Activated CD4-positive, alpha-beta T cell treated with anti-CD3 and anti-CD28 coated beads, Interleukin-2, amount 50 U/mL, for 1 hour (primary cell): ENCODE data around the gene LEKR1.
"Not testable (repeated sequence)": the region's sequence is repeated elsewhere in the genome, so short reads cannot be mapped to it uniquely, and the experiment has no call there.

ENCODE experiments used
- DNase-seq: peaks from one replicate; pipeline ENCODE4 v3.0.0-alpha.2; 2020

The LEKR1 gene

DNA sequence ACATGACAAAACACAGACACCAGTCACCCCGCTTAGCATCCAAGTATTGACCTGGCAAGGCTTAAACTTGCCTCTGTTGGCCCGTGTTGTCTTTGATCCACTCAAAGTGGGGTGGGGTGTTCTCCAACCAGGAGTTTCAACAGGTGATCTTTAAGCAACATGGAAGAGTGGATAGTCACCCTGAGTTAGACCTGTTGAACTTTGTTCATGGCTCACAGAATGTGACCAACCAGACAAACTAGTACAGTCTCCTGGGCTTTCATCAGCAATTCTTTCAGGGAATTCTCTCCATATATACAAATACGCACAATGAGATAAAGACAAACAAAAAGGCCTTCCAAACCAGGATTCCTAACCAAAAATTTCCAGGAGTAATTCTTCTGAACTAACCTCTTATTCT, 11.9 kb downstream of the LEKR1 start:
- no peak for DNase-seq

- no peak for DNase-seq
Measured at GRCh38 chr3:156840826-156841689, 14.9 kb downstream of the LEKR1 start.

- no peak for DNase-seq
Measured at GRCh38 chr3:156843071-156843808, 17.1 kb downstream of the LEKR1 start.

DNA sequence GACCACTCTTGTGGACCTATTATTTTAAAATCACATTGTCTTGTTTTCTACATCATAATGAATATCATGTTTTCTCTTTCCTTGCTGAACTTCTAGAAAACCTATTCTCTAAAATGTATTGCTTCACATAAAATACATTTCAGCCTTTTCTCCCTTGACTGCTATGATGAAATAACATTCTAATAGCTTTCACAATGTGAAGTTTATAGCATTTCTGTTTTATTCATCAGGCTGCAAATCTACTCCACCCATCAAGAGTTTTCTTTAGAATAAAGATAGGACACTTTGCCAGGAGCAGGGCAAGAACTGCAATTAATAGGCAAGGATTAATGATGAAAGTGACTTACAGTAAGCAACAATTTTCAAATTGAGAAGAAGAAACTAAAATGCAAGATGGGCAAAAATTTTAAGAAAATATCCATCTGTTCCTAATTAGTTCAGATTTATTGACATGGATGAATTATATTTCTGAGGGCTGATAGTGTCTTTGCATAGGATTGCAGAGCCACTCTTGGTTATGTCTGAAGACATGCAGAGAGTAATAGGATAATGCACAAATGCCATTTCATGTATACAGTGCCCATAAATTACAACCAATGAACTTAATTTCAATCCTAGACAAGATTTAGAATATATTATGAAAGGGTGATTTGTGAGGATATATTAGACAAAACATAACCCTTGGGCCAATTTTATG, 21.7 kb downstream of the LEKR1 start:
- no peak for DNase-seq

GRCh38 chr3:156859578-156859977, 33.4 kb downstream of the LEKR1 start:
- no peak for DNase-seq

DNA sequence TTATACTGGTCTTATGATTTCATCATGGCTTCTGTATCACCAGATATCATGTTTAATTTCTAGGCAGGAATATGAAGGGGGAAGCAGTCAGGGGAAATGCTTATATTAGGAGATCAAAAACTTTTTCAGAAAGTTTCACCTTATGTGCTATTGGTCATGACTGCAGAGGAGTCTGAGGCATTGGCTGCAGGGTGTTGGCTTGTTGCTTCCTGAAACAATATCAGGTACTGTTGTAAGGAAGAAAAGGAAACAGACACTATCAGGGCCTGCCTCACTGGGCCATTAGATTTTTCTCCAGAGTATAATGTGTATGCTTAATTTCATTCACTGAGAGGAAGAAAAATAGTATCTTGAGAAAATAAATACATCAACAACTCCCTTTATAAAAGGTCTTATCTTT, 34.7 kb downstream of the LEKR1 start:
- DNase-seq: no peak

- no peak for DNase-seq
Measured at GRCh38 chr3:156862338-156862737, 36.2 kb downstream of the LEKR1 start.

- no peak for DNase-seq
Measured at GRCh38 chr3:156865732-156866131, 39.6 kb downstream of the LEKR1 start.

- no peak for DNase-seq
Measured at GRCh38 chr3:156867174-156867573, 41.0 kb downstream of the LEKR1 start.

GRCh38 chr3:156867920-156868319, 41.8 kb downstream of the LEKR1 start:
- no peak for DNase-seq

DNA sequence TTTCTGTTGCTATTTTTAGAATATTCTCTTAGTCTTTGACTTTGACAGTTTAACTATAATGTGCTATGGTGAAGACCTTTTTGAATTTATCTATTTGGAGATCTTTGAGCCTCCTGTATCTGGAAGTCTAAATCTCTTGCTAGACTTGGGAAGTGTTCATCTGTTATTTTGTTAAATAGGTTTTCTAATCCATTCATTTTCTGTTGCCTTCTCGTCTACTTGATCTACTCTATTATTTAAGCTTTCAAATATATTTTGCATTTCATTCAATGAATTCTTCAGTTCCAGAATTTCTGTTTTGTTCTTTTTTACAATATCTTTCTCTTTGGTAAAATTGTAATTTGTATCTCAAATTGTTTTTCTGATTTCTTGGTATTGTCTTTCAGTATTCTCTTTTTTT, 47.8 kb downstream of the LEKR1 start:
- no peak for DNase-seq

DNA sequence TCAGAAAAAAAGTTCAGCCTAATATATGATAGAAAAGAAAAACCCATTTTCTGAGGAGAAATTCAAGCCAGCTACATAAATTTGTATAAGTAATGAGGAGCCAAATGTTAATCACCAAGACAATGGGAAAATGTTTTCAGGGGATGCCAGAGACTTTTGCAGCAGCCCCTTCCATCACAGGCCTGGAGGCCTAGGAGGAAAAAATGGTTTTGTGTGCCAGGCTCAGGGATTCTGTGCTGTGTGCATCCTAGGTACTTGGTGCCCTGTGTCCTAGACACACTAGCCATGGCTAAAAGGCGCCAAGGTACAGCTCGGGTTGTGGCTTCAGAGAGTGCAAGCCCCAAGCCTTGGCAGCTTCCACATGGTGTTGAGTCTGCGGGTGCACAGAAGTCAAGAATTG, 53.3 kb downstream of the LEKR1 start:
- not testable (repeated sequence) for DNase-seq

- no peak for DNase-seq
Measured at GRCh38 chr3:156885761-156886160, 59.6 kb downstream of the LEKR1 start.

DNA sequence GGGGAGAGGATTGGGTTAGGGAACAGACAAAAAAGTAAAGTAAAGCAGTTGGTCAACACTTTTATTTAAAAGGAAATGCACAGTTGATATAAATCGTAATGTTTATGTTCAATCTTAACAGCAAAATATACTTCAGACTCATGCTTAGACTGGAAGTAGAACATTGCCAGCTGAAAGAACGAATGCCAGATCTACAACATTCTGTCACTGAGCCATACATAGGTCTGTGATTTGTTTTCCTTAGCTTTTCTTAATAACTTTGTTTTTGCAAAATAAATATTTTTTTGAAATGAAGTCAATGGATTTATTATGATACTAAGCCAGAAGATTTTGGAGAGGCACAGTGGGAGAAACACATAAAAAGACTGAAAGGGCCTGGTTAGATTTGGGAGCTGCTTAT, 62.0 kb downstream of the LEKR1 start:
- DNase-seq: no peak

GRCh38 chr3:156888576-156888975, 62.4 kb downstream of the LEKR1 start:
- no peak for DNase-seq

GRCh38 chr3:156892701-156893100, 66.5 kb downstream of the LEKR1 start:
- no peak for DNase-seq

DNA sequence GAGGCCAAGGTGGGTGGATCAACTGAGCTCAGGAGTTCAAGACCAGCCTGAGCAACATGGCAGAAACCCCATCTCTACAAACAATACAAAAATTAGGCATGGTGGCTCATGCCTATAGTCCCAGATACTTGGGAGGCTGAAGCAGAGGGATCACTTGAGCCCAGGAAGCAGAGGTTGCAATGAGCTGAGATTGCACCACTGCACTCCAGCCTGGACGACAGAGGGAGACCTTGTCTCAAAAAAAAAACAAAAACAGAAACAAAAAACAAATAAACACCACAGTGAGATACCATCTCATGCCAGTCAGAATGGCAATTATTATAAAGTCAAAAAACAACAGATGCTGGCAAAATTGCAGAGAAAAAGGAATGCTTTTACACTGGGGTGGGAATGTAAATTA, 69.2 kb downstream of the LEKR1 start:
- DNase-seq: not testable (repeated sequence)

GRCh38 chr3:156897851-156898250, 71.7 kb downstream of the LEKR1 start:
- DNase-seq: not testable (repeated sequence)

- DNase-seq: no peak
Measured at GRCh38 chr3:156898296-156898880, 72.2 kb downstream of the LEKR1 start.

DNA sequence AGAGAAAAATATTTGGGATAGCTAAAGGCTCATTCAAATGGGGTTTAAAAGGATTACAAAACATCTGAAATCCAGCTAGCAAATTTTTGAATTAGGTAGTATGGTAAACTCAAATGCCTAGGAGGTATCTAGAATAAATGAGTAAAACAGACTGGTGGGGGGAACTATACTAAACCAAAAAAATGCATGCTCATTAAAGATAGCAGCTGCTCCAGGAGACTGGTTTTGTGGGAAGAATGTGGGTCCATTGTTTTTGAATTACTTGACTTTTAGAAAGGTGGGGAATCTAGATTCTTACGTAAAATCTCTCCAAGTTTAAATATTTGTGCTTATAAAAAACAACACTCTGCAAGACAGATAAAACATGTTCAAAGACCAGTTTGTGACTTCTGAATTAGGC, 73.8 kb downstream of the LEKR1 start:
- DNase-seq: no peak

DNA sequence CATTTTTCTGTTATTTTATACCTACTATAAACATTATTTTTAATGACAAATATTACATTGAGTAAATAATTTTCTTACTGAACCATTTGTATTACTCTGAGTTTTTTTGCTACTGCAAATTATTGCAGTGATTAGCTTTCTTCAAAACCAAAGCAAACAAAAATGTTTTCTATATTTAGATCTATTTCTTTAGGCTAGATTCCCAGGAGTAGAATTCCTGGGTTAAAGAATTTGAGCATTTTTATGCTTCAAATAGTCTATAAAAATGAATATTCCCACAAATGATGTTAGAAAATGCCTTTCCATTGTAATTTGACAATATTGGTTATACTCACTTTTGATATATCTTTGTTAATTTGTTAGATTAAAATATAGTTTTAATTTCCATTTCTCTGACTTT, 76.8 kb downstream of the LEKR1 start:
- DNase-seq: no peak

- no peak for DNase-seq
Measured at GRCh38 chr3:156906275-156906674, 80.1 kb downstream of the LEKR1 start.

DNA sequence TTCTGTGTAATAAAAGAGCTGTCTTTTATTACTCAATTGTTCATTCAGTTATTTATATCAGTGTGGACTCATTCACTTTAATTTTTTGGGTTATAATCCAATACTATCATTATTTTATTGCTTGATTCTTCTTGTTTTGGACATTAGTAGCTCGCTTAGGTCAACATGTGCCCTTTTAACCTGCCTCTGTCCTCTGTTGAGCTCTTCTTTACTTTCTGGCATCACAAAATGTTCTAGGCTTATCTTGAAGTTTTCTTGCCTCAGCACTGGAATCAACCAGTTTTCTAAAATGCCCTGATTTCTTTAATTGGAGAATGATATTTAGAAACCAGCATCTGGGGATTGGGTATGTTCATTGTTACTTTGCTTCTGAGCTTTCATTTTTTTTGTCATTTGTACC, 82.2 kb downstream of the LEKR1 start:
- DNase-seq: no peak
